Kasumi-1 (cell line): ENCODE results near the gene CLIC4.
"Not testable (repeated sequence)": the region's sequence is repeated elsewhere in the genome, so short reads cannot be mapped to it uniquely, and the experiment has no call there.

Experiments used
- DNase-seq, 2 experiments: peaks; one replicate each; lab custom pipeline; 2025; lab: John Stamatoyannopoulos, UW

The CLIC4 gene

DNA sequence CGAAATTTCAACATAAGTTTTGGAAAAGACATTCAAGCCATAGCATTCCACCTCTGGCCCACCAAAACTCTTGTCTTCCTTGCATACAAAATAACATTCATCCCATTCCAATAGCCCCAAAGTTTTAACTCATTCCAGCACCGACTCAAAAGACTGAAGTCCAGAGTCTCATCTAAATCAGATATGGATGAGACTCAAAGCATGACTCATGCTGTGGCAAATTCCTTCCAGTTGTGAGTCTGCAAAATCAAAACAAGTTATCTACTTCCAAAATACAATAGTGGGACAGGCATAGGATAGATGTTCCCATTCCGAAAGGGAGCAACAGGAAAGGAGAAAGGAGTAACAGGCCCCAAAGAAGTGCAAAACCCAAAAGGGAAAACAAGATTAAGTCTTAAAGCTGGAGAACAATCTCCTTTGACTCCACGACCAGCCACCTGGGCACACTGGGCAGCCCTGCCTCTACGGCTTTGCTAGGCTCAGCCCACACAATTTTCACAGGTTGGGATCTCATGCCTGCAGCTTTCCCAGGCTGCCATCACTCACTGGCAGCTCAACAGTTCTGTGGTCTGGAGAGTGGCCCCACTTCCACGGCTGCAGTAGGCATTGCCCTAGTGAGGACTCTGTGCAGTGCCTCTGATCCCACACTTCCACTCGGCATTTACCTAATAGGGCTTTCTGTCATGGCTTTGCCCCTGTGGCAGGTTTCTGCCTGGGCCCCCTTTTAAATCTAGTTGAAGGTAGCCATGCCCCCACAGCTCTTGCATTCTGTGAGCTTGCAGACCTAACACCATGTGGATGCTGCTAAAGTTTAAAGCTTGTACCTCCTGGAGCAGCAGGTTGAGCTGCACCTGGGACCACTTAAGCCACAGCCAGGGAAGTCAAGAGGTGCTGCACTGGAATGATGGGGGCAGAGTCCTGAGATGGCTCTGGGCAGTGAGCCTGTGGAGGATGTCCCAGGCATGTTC is 133.8 kb downstream of the CLIC4 start:
- DNase-seq = no peak

DNA sequence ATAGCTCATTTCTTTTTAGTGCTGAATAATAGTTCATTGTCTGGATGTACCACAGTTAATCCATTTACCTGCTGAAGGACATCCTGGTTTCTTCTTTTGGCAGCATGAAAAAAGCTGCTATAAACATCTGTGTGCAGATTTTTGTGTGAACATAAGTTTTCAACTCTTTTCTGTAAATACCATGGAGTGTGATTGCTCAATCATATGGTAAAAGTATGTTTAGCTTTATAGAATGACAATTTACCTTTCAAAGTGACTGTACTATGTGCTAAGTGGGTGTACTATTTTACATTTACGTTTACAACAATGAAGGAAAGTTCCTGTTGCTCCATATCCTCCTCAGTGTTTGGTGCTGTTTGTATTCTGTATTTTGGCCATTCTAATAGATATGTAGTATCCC is 135.8 kb downstream of the CLIC4 start:
- DNase-seq = no peak

DNA sequence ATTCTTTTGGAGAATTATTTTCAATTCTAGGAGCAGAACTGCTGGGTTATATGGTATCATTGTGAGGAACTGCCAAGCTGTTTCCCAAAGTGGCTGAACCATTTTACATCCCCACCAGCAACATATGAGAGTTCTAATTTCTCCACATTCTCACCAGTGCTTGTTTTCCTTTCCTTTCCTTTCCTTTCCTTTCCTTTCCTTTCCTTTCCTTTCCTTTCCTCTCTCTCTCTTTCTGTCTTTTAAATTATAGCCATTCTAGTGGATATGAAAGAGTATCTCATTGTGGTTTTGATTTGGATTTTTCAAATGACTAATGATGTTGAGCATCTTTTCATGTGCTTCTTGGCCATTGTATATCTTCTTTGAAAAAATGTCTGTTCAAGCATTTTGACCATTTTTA is 139.5 kb downstream of the CLIC4 start:
- no peak for DNase-seq

DNA sequence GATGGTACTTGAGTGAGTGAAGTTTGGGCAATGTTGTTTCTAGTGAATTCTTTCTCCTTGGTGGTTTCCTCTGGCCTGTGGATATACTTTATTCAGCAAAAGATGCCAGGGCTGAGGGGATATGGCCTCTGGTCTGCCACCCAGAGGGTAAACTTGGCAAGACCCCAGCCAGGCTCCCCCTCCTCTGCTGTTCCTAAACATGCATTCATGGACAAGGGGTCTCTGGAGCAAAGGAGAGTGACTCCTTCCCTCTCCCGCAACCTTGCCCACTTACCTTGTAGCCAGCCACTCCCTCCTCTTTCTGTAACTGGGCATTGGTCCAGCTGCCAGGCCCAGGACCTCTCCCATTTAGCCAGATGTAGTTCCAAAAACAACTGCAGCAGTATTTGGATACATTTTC is 141.0 kb downstream of the CLIC4 start:
- no peak for DNase-seq

DNA sequence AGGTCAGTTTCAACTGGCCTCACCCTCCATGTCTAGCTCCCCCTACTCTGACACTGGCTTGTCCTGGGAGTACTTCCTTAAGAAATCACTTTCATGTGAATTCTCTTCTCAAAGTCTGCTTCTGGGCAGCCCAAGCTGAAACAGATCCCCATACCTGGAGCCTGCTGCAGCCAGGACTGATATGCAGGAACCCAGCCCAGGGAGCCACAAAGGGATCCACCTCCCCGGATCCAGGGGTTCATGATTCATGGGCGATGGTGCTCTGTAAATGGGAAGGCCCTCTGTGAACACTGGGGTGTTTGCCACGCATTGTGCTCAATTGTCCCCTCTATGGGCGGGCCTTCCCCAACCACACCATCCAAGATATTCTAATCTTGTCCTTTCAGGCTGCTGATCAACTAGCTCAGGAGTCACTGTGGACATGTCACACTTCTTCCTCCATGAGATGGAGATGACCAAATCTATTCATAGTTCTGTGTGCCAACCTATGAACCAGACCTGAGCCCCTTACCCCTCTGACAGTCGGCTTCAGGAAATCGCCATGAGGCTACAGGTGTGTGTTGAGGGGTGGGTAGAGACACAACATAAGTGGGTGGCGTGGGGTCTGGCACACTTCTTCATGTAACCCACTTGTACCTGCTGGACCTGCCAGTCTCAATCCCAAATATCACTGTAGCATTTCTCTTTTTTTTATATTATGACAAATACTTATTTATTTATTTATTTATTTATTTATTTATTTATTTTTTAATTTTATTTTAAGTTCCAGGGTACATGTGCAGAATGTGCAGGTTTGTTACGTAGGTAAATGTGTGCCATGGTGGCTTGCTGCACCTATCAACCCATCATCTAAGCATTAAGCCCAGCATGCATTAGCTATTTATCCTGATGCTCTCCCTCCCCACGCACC is 143.1 kb downstream of the CLIC4 start:
- DNase-seq = no peak

DNA sequence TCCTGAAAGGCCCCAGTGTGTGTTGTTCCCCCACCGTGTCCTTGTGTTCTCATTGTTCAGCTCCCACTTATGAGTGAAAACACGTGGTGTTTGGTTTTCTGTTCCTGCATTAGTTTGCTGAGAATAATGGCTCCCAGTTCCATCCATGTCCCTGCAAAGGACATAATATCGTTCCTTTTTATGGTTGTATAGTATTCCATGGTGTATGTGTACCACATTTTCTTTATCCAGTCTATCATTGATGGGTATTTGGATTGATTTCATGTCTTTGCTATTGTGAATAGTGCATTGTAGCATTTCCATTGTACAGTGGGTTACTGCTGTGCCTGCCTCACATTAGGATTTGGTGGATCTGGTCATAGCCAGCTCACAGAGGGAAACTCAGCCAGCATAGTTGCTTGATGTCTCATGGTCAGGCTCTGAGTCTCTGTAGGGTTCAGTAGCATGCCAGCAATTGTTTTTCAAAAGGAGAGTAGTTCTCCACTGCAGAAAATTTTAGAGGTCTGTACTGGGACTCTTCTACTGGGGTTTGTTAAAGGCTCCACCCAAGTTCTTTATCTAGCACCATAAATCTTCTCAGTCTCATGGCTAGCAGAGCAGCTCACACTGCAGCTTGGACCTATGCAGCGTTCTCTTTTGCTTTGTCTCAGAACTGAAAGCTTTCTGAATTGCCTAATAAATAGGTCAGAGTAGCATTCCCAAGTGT is 143.9 kb downstream of the CLIC4 start:
- DNase-seq = no peak

DNA sequence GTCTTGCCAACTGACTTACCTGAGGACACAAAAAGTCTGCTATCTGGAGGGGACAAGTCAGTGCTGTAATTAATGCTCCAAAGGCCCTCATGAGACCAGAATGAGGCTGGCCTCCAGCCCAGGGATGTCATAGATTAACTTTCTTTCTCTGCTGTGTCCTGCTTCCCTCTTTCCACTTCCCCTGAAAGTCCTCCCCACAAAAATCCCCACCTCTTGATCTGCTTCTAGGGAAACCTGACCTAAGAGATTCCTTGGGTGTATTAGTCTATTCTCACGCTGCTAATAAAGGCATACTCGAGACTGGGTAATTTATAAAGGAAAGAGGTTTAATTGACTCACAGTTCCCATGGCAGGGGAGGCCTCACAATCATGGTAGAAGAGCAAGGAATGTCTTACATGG is 145.6 kb downstream of the CLIC4 start:
- no peak for DNase-seq

DNA sequence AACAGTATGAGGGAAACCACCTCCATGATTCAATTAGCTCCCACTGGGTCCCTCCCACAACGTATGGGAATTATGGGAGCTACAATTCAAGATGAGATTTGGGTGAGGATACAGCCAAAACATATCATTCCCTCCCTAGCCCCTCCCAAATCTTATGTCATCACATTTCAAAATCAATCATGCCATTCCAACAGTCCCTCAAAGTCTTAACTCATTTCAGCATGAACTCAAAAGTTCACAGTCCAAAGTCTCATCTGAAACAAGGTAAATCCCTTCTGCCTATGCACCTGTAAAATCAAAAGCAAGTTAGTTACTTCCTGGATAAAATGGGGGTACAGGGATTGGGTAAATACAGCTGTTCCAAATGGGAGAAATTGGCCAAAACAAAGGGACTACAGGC is 146.1 kb downstream of the CLIC4 start:
- DNase-seq = not testable (repeated sequence)

DNA sequence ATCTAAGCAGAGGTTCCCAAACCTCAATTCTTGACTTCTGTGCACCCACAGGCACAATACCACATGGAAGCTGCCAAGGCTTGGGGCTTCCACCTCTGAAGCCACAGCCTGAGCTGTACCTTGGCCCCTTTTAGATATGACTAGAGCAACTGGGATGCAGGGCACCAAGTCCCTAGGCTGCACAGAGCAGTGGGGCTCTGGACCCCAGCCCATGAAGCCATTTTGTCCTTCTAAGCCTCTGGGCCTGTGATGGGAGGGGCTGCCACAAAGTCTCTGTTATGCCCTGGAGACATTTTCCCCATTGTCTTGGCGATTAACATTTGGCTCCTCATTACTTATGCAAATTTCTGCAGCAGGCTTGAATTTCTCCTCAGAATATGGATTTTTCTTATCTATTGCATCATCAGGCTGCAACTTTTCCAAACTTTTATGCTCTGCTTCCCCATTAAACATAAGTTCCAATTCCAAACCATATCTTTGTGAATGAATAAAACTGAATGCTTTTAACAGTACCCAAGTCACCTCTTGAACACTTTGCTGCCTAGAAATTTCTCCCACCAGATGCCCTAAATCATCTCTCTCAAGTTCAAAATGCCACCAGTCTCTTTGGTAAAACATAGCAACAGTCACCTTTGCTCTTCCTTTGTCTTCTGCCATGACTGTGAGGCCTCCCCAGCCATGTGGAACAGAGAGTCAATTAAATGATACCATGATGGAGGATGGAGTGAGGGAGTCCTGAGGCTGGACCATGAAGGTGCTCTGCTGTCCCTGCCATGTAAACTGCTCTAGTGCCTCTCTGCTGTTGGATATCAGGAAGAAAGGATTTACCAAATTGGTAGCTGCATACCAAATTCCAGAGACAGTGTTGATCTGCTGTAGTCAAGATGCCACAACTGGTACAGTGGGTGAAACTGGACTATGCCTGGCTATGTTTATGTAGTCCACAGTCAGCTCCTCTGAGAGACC is 147.2 kb downstream of the CLIC4 start:
- DNase-seq = no peak

DNA sequence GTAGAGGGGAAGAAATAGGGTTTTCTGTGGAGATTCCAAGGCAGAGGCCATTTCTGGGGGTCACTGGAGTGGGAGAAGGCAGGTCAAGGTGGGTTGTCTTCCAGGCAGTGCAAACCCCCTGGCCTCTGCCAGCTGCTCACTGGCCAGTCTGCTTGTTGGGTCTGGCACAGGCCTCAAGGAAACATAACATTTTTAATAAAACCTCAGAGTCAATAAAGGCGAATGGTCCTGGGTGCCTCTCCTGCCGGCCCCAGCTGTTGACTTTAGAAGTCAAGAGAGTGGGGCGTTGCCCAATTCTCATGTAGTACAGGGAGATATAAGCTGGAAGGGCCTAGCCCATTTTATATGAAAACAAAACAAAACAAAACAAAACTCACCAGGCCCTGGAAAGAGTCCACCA is 148.2 kb downstream of the CLIC4 start:
- DNase-seq = no peak
